CD4-positive, alpha-beta T cell treated with Interleukin-15 for 1 hour (primary cell): ENCODE data around the gene GLRX2.
"Not testable (repeated sequence)": the region's sequence is repeated elsewhere in the genome, so short reads cannot be mapped to it uniquely, and the experiment has no call there.

Source experiments
- DNase-seq: peaks from one replicate; pipeline ENCODE4 v3.0.0-alpha.2; 2020

Gene GLRX2

GRCh38 chr1:193060938-193061337 is 44.3 kb downstream of the GLRX2 start:
- no peak for DNase-seq

- no peak for DNase-seq
Measured at GRCh38 chr1:193060406-193060805, 44.8 kb downstream of the GLRX2 start.

- no peak for DNase-seq
Measured at GRCh38 chr1:193060115-193060403, 45.2 kb downstream of the GLRX2 start.

GRCh38 chr1:193059282-193060114 is 45.7 kb downstream of the GLRX2 start, which contains the start of the genes RO60 and UCHL5:
RO60 (plus strand) TSS chr1:193059612; CDS start chr1:193069055, 9,443 bp downstream.
UCHL5 (minus strand) TSS chr1:193059360; CDS start chr1:193059260, 100 bp downstream.
- DNase-seq: peak; percentile 96

- peak; percentile 60 for DNase-seq
Measured at GRCh38 chr1:193058529-193059281, 46.5 kb downstream of the GLRX2 start.

GRCh38 chr1:193054169-193054675 is 51.0 kb downstream of the GLRX2 start:
- no peak for DNase-seq

- not testable (repeated sequence) for DNase-seq
Measured at GRCh38 chr1:193048913-193049312, 56.3 kb downstream of the GLRX2 start.
